H1 (cell line): ENCODE measurements around the gene SPTBN1. TPM values are rescaled to one million over a fixed set of nuclear protein-coding genes. Genes with fewer than 3 reads are reported as not detected.

ENCODE experiments used
- CTCF ChIA-PET: fragments of 300-600 bp; sonication (Branson Sonifier 250); formaldehyde crosslinking; loops from one replicate; lab custom pipeline; 2021; ENCODE audit not compliant: partially characterized antibody; lab: Charles Lee
- POLR2A ChIA-PET: fragments of 300-600 bp; sonication (Branson Sonifier 250); formaldehyde crosslinking; loops from one replicate; lab custom pipeline; 2021; ENCODE audit warnings: inconsistent platforms; ENCODE audit not compliant: partially characterized antibody; lab: Charles Lee
- DNase-seq, 2 experiments: peaks; one replicate each; pipeline versions ENCODE4 v3.0.0 to v3.0.0-alpha.2; 2010 to 2022; ENCODE audit warnings: low spot score in 2 of 2, low read depth in 1 of 2, mixed read lengths in 1 of 2
- FAIRE-seq: peaks from 2 replicates; lab custom pipeline; 2011; peaks lifted over from hg19 to GRCh38; lab: Jason Lieb, UNC
- H2AFZ ChIP-seq: 2 replicates; pipeline ENCODE4 v1.8.1; 2012; ENCODE audit warnings: low read length, inconsistent platforms
- H2AK5ac ChIP-seq: 2 replicates; pipeline ENCODE4 v1.6.1; 2013; ENCODE audit warnings: low read depth, low read length
- H2BK120ac ChIP-seq: replicated peaks from 2 replicates; pipeline ENCODE3; 2013; ENCODE audit warnings: low read depth, low read length, inconsistent platforms
- H2BK12ac ChIP-seq: 2 replicates; pipeline ENCODE4 v1.6.1; 2013; ENCODE audit warnings: low read depth, low read length
- H2BK15ac ChIP-seq: 2 replicates; pipeline ENCODE4 v1.6.1; 2013; ENCODE audit warnings: low read length
- H2BK20ac ChIP-seq: 2 replicates; pipeline ENCODE4 v1.6.1; 2013; ENCODE audit warnings: low read length
- H2BK5ac ChIP-seq: 2 replicates; pipeline ENCODE4 v1.6.1; 2013; ENCODE audit warnings: low read depth, low read length
- H3K14ac ChIP-seq: 2 replicates; pipeline ENCODE4 v1.6.1; 2013; ENCODE audit warnings: inconsistent platforms; ENCODE audit not compliant: insufficient read length
- H3K18ac ChIP-seq: 2 replicates; pipeline ENCODE4 v1.6.1; 2013; ENCODE audit warnings: low read length; ENCODE audit errors: extremely low read depth
- H3K23ac ChIP-seq: 2 replicates; pipeline ENCODE4 v1.6.1; 2013; ENCODE audit warnings: inconsistent platforms; ENCODE audit not compliant: insufficient read length
- H3K23me2 ChIP-seq: 2 replicates; pipeline ENCODE4 v1.6.1; 2013; ENCODE audit warnings: low read depth, low read length
- H3K27ac ChIP-seq: 2 replicates; pipeline ENCODE4 v1.6.1; 2011; ENCODE audit warnings: low read depth, low read length, inconsistent platforms
- H3K27me3 ChIP-seq, 4 experiments: replicated peaks in 1 of 4; 1 replicate in 1 of 4; 2 replicates in 3 of 4; pipeline versions ENCODE4 v1.6.1 to v1.8.1; 2011 to 2013; ENCODE audit warnings: low read length in 3 of 4, mild to moderate bottlenecking in 3 of 4, inconsistent platforms in 2 of 4, mixed read lengths in 2 of 4, moderate library complexity in 1 of 4; ENCODE audit not compliant: control insufficient read depth in 3 of 4, insufficient read depth in 3 of 4; ENCODE audit errors: extremely low read depth in 1 of 4
- H3K36me3 ChIP-seq, 4 experiments: 2 replicates each; pipeline versions ENCODE4 v1.6.1 to v1.8.1; 2011 to 2013; ENCODE audit warnings: mild to moderate bottlenecking in 4 of 4, low read length in 3 of 4, moderate library complexity in 2 of 4, control low read depth in 1 of 4, inconsistent platforms in 1 of 4; ENCODE audit not compliant: insufficient read depth in 4 of 4, control insufficient read depth in 2 of 4
- H3K4ac ChIP-seq: replicated peaks from 2 replicates; pipeline ENCODE3; 2013; ENCODE audit warnings: low read length, low read depth, mixed read lengths, inconsistent platforms; ENCODE audit not compliant: insufficient read length
- H3K4me1 ChIP-seq, 4 experiments: replicated peaks in 1 of 4; 1 replicate in 1 of 4; 2 replicates in 3 of 4; pipeline versions ENCODE4 v1.6.1 to v1.8.1; 2011 to 2013; ENCODE audit warnings: low read length in 3 of 4, inconsistent platforms in 2 of 4, mixed read lengths in 1 of 4; ENCODE audit not compliant: insufficient read depth in 4 of 4, control insufficient read depth in 3 of 4
- H3K4me2 ChIP-seq, 2 experiments: 2 replicates each; pipeline versions ENCODE4 v1.6.1 to v1.8.1; 2011 to 2013; ENCODE audit warnings: low read depth in 2 of 2, low read length in 2 of 2, control low read depth in 1 of 2, inconsistent platforms in 1 of 2, mild to moderate bottlenecking in 1 of 2; ENCODE audit not compliant: insufficient read depth in 1 of 2
- H3K4me3 ChIP-seq, 4 experiments: fragments of 200-600, 300-600 bp in 1 of 4; sonication (generic), shearing (Covaris generic), sonication (Bioruptor Twin) in 1 of 4; 2 replicates each; pipeline versions ENCODE4 v1.5.1 to v1.8.1; 2011 to 2016; ENCODE audit warnings: low read length in 4 of 4, low read depth in 3 of 4, control low read depth in 2 of 4, inconsistent platforms in 2 of 4, mild to moderate bottlenecking in 2 of 4, mixed read lengths in 1 of 4, moderate library complexity in 1 of 4; ENCODE audit not compliant: insufficient read depth in 2 of 4; ENCODE audit errors: extremely low read depth in 1 of 4
- H3K56ac ChIP-seq: replicated peaks from 2 replicates; pipeline ENCODE3; 2013; ENCODE audit warnings: low read depth, mild to moderate bottlenecking, mixed read lengths, low read length, inconsistent platforms; ENCODE audit not compliant: insufficient read length
- H3K79me1 ChIP-seq: 2 replicates; pipeline ENCODE4 v1.6.1; 2013; ENCODE audit warnings: low read depth, low read length, control low read depth
- H3K79me2 ChIP-seq, 2 experiments: 2 replicates each; pipeline versions ENCODE4 v1.6.1 to v1.8.1; 2012 to 2013; ENCODE audit warnings: low read length in 2 of 2, mild to moderate bottlenecking in 2 of 2, inconsistent platforms in 1 of 2; ENCODE audit not compliant: insufficient read depth in 2 of 2, control insufficient read depth in 1 of 2
- H3K9ac ChIP-seq, 4 experiments: replicated peaks in 1 of 4; 1 replicate in 1 of 4; 2 replicates in 3 of 4; pipeline versions ENCODE4 v1.6.1 to v1.8.1; 2011 to 2013; ENCODE audit warnings: low read depth in 3 of 4, low read length in 3 of 4, control low read depth in 2 of 4, mild to moderate bottlenecking in 2 of 4, moderate library complexity in 2 of 4, inconsistent platforms in 1 of 4; ENCODE audit errors: extremely low read depth in 1 of 4
- H3K9me3 ChIP-seq, 2 experiments: 2 replicates each; pipeline versions ENCODE4 v1.6.1 to v1.8.1; 2012 to 2013; ENCODE audit warnings: mild to moderate bottlenecking in 2 of 2, moderate library complexity in 2 of 2, control low read depth in 1 of 2, inconsistent platforms in 1 of 2, low read depth in 1 of 2, low read length in 1 of 2, mixed read lengths in 1 of 2; ENCODE audit not compliant: insufficient read depth in 2 of 2
- H4K20me1 ChIP-seq, 2 experiments: replicated peaks in 1 of 2; 2 replicates each; pipeline versions ENCODE3 to v1.8.1; 2011 to 2013; ENCODE audit warnings: inconsistent platforms in 2 of 2, low read length in 2 of 2, mild to moderate bottlenecking in 1 of 2; ENCODE audit not compliant: insufficient read depth in 2 of 2, control insufficient read depth in 1 of 2
- H4K5ac ChIP-seq: 2 replicates; pipeline ENCODE4 v1.6.1; 2013; ENCODE audit warnings: low read length, low read depth, mixed read lengths, inconsistent platforms; ENCODE audit not compliant: insufficient read length
- H4K8ac ChIP-seq: 2 replicates; pipeline ENCODE4 v1.8.0; 2013; ENCODE audit warnings: mild to moderate bottlenecking, moderate library complexity, low read length, inconsistent platforms; ENCODE audit not compliant: insufficient read depth; ENCODE audit errors: extremely low read depth
- H4K91ac ChIP-seq: replicated peaks from 2 replicates; pipeline ENCODE3; 2013; ENCODE audit warnings: low read length, mixed read lengths, inconsistent platforms; ENCODE audit not compliant: insufficient read length
- EP300 ChIP-seq, 2 experiments: IDR thresholded peaks; 1 replicate in 1 of 2; 2 replicates in 1 of 2; pipeline ENCODE4 v1.6.1; 2011 to 2012; ENCODE audit warnings: low read depth in 2 of 2, low read length in 2 of 2, mild to moderate bottlenecking in 2 of 2, borderline replicate concordance in 1 of 2, inconsistent platforms in 1 of 2, moderate library complexity in 1 of 2
- EZH2 ChIP-seq: fragments of 200-600 bp; sonication (generic); IDR thresholded peaks from 2 replicates; pipeline ENCODE4 v1.7.1; 2012; ENCODE audit warnings: low read depth, mild to moderate bottlenecking, moderate library complexity, low read length, inconsistent platforms; ENCODE audit not compliant: severe bottlenecking
- GTF2F1 ChIP-seq: IDR thresholded peaks from 2 replicates; pipeline ENCODE4 v1.6.1; 2012; ENCODE audit warnings: low read depth, low read length, improper control_type of control experiment, borderline replicate concordance
- POLR2A ChIP-seq, 2 experiments: IDR thresholded peaks; 1 replicate in 1 of 2; 2 replicates in 1 of 2; pipeline ENCODE4 v1.6.1; 2011; ENCODE audit warnings: low read depth in 2 of 2, low read length in 2 of 2, mild to moderate bottlenecking in 2 of 2; ENCODE audit errors: control extremely low read depth in 1 of 2
- RBBP5 ChIP-seq: IDR thresholded peaks from 2 replicates; pipeline ENCODE4 v1.7.1; 2012; ENCODE audit warnings: low read depth, mild to moderate bottlenecking, inconsistent platforms, low read length, moderate library complexity, borderline replicate concordance
- RNF2 ChIP-seq: fragments of 200-900, 300-1000 bp; sonication (generic); IDR thresholded peaks from 2 replicates; pipeline ENCODE4 v1.7.1; 2016; ENCODE audit warnings: borderline replicate concordance, low read depth, mild to moderate bottlenecking, antibody characterized with exemption, low read length; ENCODE audit not compliant: poor library complexity, severe bottlenecking; ENCODE audit errors: missing control alignments
- SUZ12 ChIP-seq: fragments of 200-600 bp; sonication (generic); IDR thresholded peaks from 2 replicates; pipeline ENCODE4 v1.6.1; 2012; ENCODE audit warnings: mild to moderate bottlenecking, inconsistent platforms, low read length, moderate library complexity, mixed read lengths
- polyA plus RNA-seq, 7 experiments: library from polyadenylated mRNA; depleted of rRNA in 3 of 7; stranded (reverse) in 5 of 7; unstranded in 2 of 7; fragments of >200 nt in 5 of 7; fragments of 200-250 nt in 2 of 7; gene quantifications; 1 replicate in 5 of 7; 2 replicates in 1 of 7; 4 replicates in 1 of 7; pipeline versions ENCODE4 v1.2.1 to v1.2.3, GENCODE V29; 2011 to 2013; ENCODE audit warnings: missing spikeins in 2 of 7, mixed read lengths in 2 of 7
- total RNA-seq: library from RNA; stranded (reverse); fragmentation: NEBNext Ultra II Directional; extraction: Animal tissue kit (Norgen Biotek cat#: 25700); gene quantifications from 2 replicates; pipeline ENCODE4 v1.2.1, GENCODE V29; 2021

The SPTBN1 gene
- total and polyA plus RNA-seq, 2 of the 8 experiments (the other 6 are each of a cell fraction or from before 2014, with no cell fraction given), result 31.8 to 180 TPM

- Histone ChIP-seq H2BK20ac (no peak overlapping the region), H3K4me2 (no peak overlapping the region), H3K4ac (no peak overlapping the region), H3K23me2 (no peaks in the 10 kb centered on the region), H3K79me2 (no peaks in the 10 kb centered on the region), H2BK120ac (no peak overlapping the region), H3K23ac (no peak overlapping the region), H3K56ac (no peak overlapping the region), H4K5ac (no peak overlapping the region), H2AK5ac (no peak overlapping the region), H4K20me1 (no peaks in the 10 kb centered on the region), H2AFZ (no peak overlapping the region), H4K91ac (no peak overlapping the region), H4K8ac (no peak overlapping the region)
- no peak for DNase-seq
- TF ChIP-seq GTF2F1, result no peak
- no peak for TF ChIP-seq EP300 (IDR thresholded peaks at IDR 0.05; ENCODE audit: borderline replicate concordance in 1 of 2, low read depth in 2 of 2, low read length in 2 of 2)
- TF ChIP-seq SUZ12, result no peak
- TF ChIP-seq RNF2, result no peak
- TF ChIP-seq EZH2, result no peak
- no peak for TF ChIP-seq RBBP5
- no peak for TF ChIP-seq POLR2A (IDR thresholded peaks at IDR 0.05; ENCODE audit: control extremely low read depth in 1 of 2, low read depth in 2 of 2, low read length in 2 of 2)
- TF ChIP-seq, all 59 proteins: peak for 0
- ChIA-PET CTCF (interaction anchor here (0.9 kb wide), 1 partner anchor 229 kb away, joined by 3 read pairs; no protein-coding TSS in a partner anchor), POLR2A (no interaction called here)
- Histone ChIP-seq H3K14ac (no peak overlapping the region), H2BK15ac (no peak overlapping the region), H2BK5ac (no peak overlapping the region), H2BK12ac (no peak overlapping the region), H3K4me1 (no peaks in the 10 kb centered on the region), H3K27me3 (no peaks in the 10 kb centered on the region), H3K79me1 (no peaks in the 10 kb centered on the region), H3K27ac (no peak overlapping the region), H3K9me3 (no peaks in the 10 kb centered on the region), H3K9ac (no peak overlapping the region), H3K36me3 (no peaks in the 10 kb centered on the region), H3K4me3 (no peak overlapping the region), H3K18ac (no peak overlapping the region)
- no peak for FAIRE-seq
Measured at GRCh38 chr2:54437588-54437987, 18.5 kb upstream of the SPTBN1 start.
